EL (cell line): ENCODE results near the gene ZNF512.
A peak's percentile ranks its signal among the peaks of the same experiment; 100 is the strongest.

Experiments
- DNase-seq: peaks from one replicate; pipeline ENCODE4 v3.0.0-alpha.2; 2016

Gene ZNF512

GRCh38 chr2:27638037-27638637 is 55.3 kb downstream of the ZNF512 start:
- peak; percentile 69 for DNase-seq

- peak; percentile 67 for DNase-seq
These were observed 55.9 kb downstream of the ZNF512 start for GRCh38 chr2:27638709-27639108.

GRCh38 chr2:27640722-27641245 is 57.9 kb downstream of the ZNF512 start:
- no peak for DNase-seq

GRCh38 chr2:27645197-27645596 is 62.4 kb downstream of the ZNF512 start:
- DNase-seq = no peak

- peak; percentile 28 for DNase-seq
These were observed 64.4 kb downstream of the ZNF512 start for GRCh38 chr2:27647289-27647688.

GRCh38 chr2:27647737-27648136 is 64.9 kb downstream of the ZNF512 start:
- DNase-seq = no peak

GRCh38 chr2:27651056-27651455 is 68.2 kb downstream of the ZNF512 start:
- DNase-seq = no peak

- DNase-seq = no peak
These were observed 69.5 kb downstream of the ZNF512 start for GRCh38 chr2:27652341-27652740.

GRCh38 chr2:27652790-27653189 is 69.9 kb downstream of the ZNF512 start:
- no peak for DNase-seq

- DNase-seq = peak; percentile 47
These were observed 70.6 kb downstream of the ZNF512 start for GRCh38 chr2:27653397-27653796.

GRCh38 chr2:27655155-27655951 is 72.5 kb downstream of the ZNF512 start:
- DNase-seq = peak; percentile 40

GRCh38 chr2:27661371-27661770 is 78.5 kb downstream of the ZNF512 start:
- no peak for DNase-seq

GRCh38 chr2:27663285-27664153 is 80.7 kb downstream of the ZNF512 start, which contains the start of the genes SLC4A1AP and SUPT7L:
SLC4A1AP (plus strand) TSS chr2:27663889; CDS start chr2:27663915, 26 bp downstream.
SUPT7L (minus strand) TSS chr2:27663614; CDS start chr2:27662192, 1,422 bp downstream.
- DNase-seq = peak; percentile 85

- no peak for DNase-seq
These were observed 81.3 kb downstream of the ZNF512 start for GRCh38 chr2:27664154-27664574.

GRCh38 chr2:27664622-27665363 is 82.0 kb downstream of the ZNF512 start:
- DNase-seq = no peak

- no peak for DNase-seq
These were observed 84.6 kb downstream of the ZNF512 start for GRCh38 chr2:27667446-27667845.

GRCh38 chr2:27671235-27671634 is 88.4 kb downstream of the ZNF512 start:
- no peak for DNase-seq
